ENCODE measurements around the gene VAMP7. TPM values are rescaled to one million over a fixed set of nuclear protein-coding genes. Genes with fewer than 3 reads are reported as not detected.
"Not testable (repeated sequence)": the region's sequence is repeated elsewhere in the genome, so short reads cannot be mapped to it uniquely, and the experiment has no call there.

Gene VAMP7, protein sequence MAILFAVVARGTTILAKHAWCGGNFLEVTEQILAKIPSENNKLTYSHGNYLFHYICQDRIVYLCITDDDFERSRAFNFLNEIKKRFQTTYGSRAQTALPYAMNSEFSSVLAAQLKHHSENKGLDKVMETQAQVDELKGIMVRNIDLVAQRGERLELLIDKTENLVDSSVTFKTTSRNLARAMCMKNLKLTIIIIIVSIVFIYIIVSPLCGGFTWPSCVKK
- total RNA-seq: 10 to 100 TPM; 31.5 to 35.9 TPM

DNA sequence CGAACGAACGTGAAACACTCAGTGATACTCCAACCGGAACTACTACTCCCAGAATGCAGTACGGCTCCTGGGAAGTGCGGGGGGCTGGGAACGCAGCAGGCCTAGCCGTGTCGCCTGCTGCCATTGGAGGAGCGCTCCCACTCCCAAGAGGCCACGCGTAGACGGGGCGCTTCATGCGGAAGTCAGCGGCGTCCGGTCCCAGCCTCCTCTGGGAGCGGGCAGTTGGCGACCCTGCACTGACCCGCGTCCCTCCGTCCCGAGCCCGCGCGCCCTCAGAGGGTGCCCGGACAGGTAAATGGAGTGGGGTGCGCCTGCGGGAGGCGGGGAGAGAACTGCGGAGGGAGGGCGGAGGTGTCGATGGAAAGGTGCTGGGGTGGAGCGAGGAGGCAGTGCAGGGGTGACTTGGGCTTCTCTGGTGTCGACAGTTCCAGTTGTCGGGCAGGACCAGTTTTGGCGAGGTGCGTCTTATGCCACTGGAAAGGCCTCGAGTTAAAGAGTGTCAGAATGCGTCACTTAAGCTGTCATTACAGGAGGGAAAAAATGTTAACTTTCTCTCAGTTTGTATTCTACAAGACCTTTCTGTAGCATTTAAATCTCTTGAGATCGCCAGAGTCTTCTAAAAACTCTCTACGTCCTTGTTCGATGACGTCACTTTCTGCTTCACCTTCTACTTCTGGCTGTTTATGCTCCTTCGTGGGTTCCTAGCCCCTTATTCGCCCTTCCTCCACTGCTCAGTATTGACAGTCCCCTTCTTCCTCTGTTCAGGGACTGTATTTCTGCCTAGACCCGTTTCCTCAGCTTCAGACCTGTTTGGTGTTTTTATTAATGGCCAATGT lies at the start of gene VAMP7:
TSS of gene VAMP7 (plus strand) at position 188 of the 836 bp plus-strand sequence. CDS start 8,122 bp downstream, outside the sequence.
- peaks cover 2% of the 10 kb centered on the region for H3K9me3 Mint-ChIP-seq
- DNase-seq: peak; percentile 86
- POLR2A ChIA-PET: no interaction called here
- CTCF ChIA-PET: no interaction called here
- peaks cover 21% of the 10 kb centered on the region for H3K4me1 Mint-ChIP-seq
- H3K27ac Mint-ChIP-seq: peak within 1 kb of the TSS; percentile 95
- peak within 1 kb of the TSS; percentile 89 for H3K4me3 Mint-ChIP-seq
- H3K27me3 Mint-ChIP-seq: no peaks in the 10 kb centered on the region
- peaks cover 6% of the 10 kb centered on the region for H3K36me3 Mint-ChIP-seq (ENCODE audit: low read depth)

DNA sequence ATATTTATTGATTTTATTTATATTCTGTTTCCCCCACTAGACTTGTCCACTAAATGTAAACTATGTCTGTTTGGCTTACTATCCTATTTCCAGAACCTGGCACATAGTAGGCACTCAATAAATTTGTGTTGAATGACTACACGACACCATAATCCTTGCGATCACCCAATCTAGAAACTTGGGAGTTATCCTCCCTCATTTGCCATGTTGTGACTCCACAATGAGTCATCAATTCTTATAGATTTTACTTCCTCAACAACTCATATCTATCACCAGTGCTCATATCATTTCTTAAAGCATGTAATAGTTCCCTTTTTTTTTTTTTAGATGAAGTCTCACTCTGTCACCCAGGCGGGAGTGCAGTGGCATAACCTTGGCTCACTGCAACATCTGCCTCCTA lies 39.9 kb upstream of the VAMP7 start:
- ChIA-PET POLR2A (no interaction called here), CTCF (no interaction called here)
- H3K36me3 Mint-ChIP-seq (ENCODE audit: low read depth): no peaks in the 10 kb centered on the region
- no peak overlapping the region for H3K27ac Mint-ChIP-seq
- H3K27me3 Mint-ChIP-seq: no peaks in the 10 kb centered on the region
- DNase-seq: no peak
- H3K4me1 Mint-ChIP-seq: no peaks in the 10 kb centered on the region
- H3K9me3 Mint-ChIP-seq: no peaks in the 10 kb centered on the region
- no peak overlapping the region for H3K4me3 Mint-ChIP-seq

DNA sequence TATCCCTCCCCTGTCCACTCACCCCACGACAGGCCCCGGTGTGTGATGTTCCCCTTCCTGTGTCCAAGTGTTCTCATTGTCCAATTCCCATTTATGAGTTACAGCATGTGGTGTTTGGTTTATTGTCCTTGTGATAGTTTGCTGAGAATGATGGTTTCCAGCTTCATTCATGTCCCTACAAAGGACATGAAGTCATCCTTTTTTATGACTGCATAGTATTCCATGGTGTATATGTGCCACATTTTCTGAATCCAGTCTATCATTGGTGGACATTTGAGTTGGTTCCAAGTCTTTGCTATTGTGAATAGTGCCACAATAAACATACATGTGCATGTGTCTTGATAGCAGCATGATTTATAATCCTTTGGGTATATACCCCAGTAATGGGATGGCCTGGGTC lies 29.4 kb upstream of the VAMP7 start:
- H3K4me1 Mint-ChIP-seq; H3K36me3 Mint-ChIP-seq (ENCODE audit: low read depth); DNase-seq; H3K4me3 Mint-ChIP-seq; H3K27me3 Mint-ChIP-seq; H3K9me3 Mint-ChIP-seq; H3K27ac Mint-ChIP-seq; CTCF ChIA-PET; POLR2A ChIA-PET: not testable (repeated sequence)

DNA sequence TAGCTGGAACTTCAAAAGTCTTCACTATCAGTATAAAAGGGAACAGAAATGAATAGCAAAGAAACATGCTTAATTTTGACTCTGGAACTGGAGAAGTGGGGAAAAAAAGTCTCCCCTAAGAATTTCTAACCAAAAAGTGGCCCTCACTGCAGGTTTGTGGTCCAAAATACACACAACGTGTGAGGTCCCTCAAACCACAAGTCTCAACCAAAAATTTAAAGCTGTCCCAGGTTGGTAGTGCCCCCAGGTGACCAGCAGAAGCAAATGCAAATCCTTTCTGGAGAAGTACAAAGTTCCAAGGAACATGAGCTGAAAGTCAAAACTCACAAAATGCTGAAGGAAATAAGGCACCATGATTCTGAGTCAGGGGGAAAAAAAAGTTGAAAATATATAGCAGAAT lies 23.6 kb upstream of the VAMP7 start:
- Mint-ChIP-seq H3K36me3 (ENCODE audit: low read depth) (no peaks in the 10 kb centered on the region), H3K9me3 (peaks cover 3% of the 10 kb centered on the region), H3K27me3 (no peaks in the 10 kb centered on the region), H3K27ac (no peak overlapping the region), H3K4me3 (no peak overlapping the region), H3K4me1 (no peaks in the 10 kb centered on the region)
- DNase-seq: no peak
- POLR2A ChIA-PET: no interaction called here
- CTCF ChIA-PET: no interaction called here

DNA sequence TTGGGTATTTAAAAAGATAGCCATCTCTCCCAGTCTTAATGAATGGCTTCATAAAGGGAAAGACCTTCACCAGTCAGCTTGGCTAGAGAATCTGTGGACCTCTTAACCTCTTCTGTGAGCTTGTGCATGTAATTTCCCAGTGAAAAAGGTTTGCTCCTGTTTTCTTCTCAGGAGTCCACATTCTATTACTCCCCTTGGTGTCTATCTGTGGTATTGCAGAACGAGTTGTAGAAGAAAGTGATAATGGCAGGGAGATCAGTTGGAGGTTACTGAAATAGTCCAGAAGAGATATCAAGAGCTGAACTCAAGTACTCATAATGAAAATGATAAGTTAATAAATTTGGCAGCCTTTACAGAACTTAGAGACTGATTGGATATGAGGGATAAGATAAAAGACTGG lies 16.5 kb upstream of the VAMP7 start:
- Mint-ChIP-seq H3K27me3 (no peaks in the 10 kb centered on the region), H3K36me3 (ENCODE audit: low read depth) (no peaks in the 10 kb centered on the region), H3K27ac (no peak overlapping the region), H3K4me1 (no peaks in the 10 kb centered on the region), H3K4me3 (no peak overlapping the region), H3K9me3 (peaks cover 5% of the 10 kb centered on the region)
- POLR2A ChIA-PET: no interaction called here
- CTCF ChIA-PET: no interaction called here
- DNase-seq: no peak

DNA sequence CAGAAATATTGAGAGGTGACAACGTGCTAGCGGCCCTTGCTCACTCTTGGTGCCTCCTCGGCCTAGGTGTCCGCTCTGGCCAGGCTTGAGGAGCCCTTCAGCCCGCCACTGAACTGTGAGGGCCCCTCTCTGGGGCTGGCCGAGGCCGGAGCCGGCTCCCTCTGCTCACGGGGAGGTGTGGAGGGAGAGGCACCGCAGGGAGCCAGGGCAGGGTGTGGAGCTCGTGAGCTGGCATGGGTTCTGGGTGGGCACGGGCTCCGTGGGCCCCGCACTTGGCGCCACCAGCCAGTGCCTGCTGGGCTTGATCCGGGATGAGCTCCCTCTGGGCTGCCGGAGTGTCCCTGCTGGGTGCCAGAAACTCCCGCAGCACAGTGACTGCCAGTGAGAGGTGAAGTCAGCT lies 16.0 kb upstream of the VAMP7 start:
- Mint-ChIP-seq H3K4me3 (no peak overlapping the region), H3K36me3 (ENCODE audit: low read depth) (no peaks in the 10 kb centered on the region), H3K27me3 (no peaks in the 10 kb centered on the region), H3K4me1 (no peaks in the 10 kb centered on the region), H3K27ac (no peak overlapping the region), H3K9me3 (peaks cover 5% of the 10 kb centered on the region)
- ChIA-PET POLR2A (no interaction called here), CTCF (no interaction called here)
- no peak for DNase-seq

DNA sequence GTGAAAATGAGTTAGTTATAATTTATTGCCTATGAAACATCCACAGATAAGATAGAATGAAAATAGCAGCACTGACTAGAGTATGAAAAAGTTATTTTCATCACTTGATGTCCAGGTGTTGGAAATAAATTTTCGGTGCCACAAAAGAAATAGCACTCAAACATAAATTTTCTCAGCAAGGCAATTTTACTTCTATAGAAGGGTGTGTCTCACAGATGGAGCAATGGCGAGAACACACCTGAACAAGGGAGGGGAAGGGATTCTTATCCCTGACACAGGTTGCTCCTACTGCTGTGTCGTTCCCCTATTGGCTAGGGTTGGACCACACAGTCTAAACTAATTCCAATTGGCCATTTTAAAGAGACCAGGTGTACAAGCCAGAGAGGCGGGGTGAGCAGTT lies 13.3 kb upstream of the VAMP7 start:
- H3K4me1 Mint-ChIP-seq: no peaks in the 10 kb centered on the region
- no peak overlapping the region for H3K27ac Mint-ChIP-seq

DNA sequence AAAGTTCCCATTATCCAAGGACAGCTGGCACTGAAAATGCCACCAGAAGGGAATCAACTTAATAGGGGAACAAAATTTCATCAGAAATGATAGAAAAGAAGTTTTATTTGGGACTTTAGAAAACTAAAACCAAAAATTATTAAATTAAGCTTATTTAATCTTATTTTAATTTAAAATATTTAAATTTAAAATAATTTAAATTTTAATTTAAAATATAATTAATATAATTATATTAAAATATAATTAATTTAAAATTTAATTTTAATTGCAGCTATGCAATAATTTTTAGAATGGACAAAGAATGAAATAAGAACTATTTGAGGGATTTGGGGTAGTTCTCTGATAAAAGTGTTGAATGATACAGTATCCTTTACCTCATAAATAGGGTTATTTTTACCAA lies 10.2 kb upstream of the VAMP7 start:
- CTCF ChIA-PET: no interaction called here
- Mint-ChIP-seq H3K4me1 (peaks cover 1% of the 10 kb centered on the region), H3K36me3 (ENCODE audit: low read depth) (no peaks in the 10 kb centered on the region), H3K27me3 (peaks cover 3% of the 10 kb centered on the region), H3K9me3 (peaks cover 10% of the 10 kb centered on the region), H3K4me3 (no peak overlapping the region), H3K27ac (no peak overlapping the region)
- POLR2A ChIA-PET: no interaction called here
- DNase-seq: no peak

More for the DNA sequence above, 13.3 kb upstream of the VAMP7 start:
- no peak overlapping the region for H3K4me3 Mint-ChIP-seq
- no peaks in the 10 kb centered on the region for H3K36me3 Mint-ChIP-seq (ENCODE audit: low read depth)
- POLR2A ChIA-PET: no interaction called here
- H3K9me3 Mint-ChIP-seq: peaks cover 7% of the 10 kb centered on the region
- H3K27me3 Mint-ChIP-seq: no peaks in the 10 kb centered on the region
- DNase-seq: no peak
- CTCF ChIA-PET: no interaction called here

DNA sequence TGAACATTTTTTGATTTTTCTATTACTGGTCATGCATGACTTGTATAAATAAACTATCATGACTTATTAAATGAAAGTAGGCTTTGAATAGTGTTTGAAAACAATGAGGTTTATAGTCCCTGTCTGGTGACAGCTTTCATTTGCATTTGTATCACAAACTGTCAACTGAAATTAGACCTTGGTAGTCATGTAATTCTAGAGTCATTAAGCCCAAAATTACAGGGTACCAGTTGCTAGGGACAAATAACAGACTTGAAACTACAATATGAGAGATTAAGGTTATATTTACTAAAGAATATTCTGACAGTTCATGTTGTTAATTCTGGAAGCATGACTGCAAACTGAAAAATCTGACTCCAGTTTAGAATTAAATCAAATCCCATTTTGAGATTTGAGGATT lies 9.2 kb upstream of the VAMP7 start:
- H3K4me3 Mint-ChIP-seq: no peak overlapping the region
- ChIA-PET POLR2A (no interaction called here), CTCF (no interaction called here)
- H3K9me3 Mint-ChIP-seq: peaks cover 10% of the 10 kb centered on the region
- DNase-seq: no peak
- H3K36me3 Mint-ChIP-seq (ENCODE audit: low read depth): no peaks in the 10 kb centered on the region
- H3K27ac Mint-ChIP-seq: no peak overlapping the region
- H3K4me1 Mint-ChIP-seq: peaks cover 1% of the 10 kb centered on the region
- H3K27me3 Mint-ChIP-seq: peaks cover 3% of the 10 kb centered on the region

DNA sequence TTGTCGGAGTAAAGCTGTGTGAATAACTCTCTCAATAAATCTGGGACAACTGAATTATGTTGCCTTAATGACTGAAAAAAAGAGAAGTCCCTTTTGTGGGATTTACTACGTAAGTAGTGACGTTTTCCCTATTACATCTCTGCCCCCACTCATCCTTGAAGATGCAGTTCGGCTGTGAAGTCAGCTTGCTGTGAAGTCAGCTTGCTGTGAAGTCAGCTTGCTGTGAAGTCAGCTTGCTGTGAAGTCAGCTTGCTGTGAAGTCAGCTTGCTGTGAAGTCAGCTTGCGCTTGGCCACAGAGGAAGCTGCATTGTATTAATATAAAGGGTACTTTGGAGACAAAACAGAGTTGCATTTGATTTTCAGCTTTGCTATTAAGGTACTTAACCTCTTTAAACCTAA lies 8.0 kb upstream of the VAMP7 start:
- ChIA-PET POLR2A (no interaction called here), CTCF (no interaction called here)
- Mint-ChIP-seq H3K36me3 (ENCODE audit: low read depth) (no peaks in the 10 kb centered on the region), H3K4me1 (peaks cover 1% of the 10 kb centered on the region), H3K9me3 (peaks cover 5% of the 10 kb centered on the region), H3K27me3 (peaks cover 3% of the 10 kb centered on the region), H3K4me3 (no peak overlapping the region), H3K27ac (no peak overlapping the region)
- no peak for DNase-seq

DNA sequence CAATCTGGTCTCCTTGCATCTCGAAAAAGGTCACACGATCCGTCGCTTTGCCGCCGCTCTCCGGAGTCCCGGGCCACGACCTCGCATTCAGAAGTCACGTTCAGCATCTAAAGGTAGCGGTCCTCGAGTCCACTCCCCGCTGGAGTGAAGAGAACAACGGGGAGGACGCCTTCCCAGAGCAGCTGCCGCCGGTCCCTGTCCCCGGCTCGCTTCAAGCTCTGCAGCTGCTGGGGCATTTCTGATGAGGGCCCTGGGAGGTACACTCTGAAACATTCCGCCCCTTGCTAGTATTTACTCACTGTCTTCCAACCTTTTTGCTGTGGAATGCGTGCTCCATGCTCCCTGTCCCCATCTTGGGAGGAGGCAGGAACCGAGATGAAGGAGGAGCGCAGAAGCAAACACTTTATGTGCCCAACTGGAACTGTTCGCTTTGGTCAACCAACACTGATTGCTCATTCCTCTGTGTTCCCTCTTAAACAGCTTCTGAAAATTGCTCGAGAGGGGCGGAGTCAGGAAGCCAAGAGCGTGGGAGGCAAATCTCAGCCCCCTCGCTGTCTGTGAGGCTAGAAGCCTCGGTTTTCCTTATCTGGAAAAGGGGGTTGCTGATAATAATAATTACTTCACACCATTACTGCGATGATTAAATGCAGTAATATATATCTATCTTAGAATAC lies 6.4 kb upstream of the VAMP7 start:
- Mint-ChIP-seq H3K4me3 (no peak overlapping the region), H3K27ac (no peak overlapping the region), H3K9me3 (peaks cover 4% of the 10 kb centered on the region), H3K36me3 (ENCODE audit: low read depth) (no peaks in the 10 kb centered on the region), H3K27me3 (peaks cover 3% of the 10 kb centered on the region), H3K4me1 (peaks cover 1% of the 10 kb centered on the region)
- ChIA-PET POLR2A (no interaction called here), CTCF (no interaction called here)
- no peak for DNase-seq

DNA sequence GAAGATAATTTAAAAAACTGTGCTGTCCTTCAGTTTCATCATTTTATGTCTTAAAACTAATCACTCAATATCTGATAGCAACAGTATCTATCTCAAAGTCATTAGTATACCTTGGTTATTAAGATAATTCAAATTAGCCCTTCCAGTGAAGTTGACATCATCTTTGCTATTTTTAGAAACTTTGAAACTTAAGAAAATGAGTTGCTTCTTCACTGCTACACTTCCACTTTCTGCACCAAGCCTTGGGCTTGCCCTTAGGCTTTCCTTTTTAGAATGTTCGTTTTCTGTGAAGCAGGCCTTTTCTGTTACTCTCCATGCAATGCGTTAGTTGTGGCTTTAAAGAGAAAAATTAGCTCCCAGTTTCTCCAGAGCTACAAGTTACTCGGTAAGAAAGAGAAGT lies 4.4 kb upstream of the VAMP7 start:
- H3K36me3 Mint-ChIP-seq (ENCODE audit: low read depth): no peaks in the 10 kb centered on the region
- H3K27me3 Mint-ChIP-seq: peaks cover 3% of the 10 kb centered on the region
- ChIA-PET CTCF (no interaction called here), POLR2A (no interaction called here)
- no peak overlapping the region for H3K4me3 Mint-ChIP-seq
- DNase-seq: no peak
- no peak overlapping the region for H3K27ac Mint-ChIP-seq
- peaks cover 7% of the 10 kb centered on the region for H3K9me3 Mint-ChIP-seq
- peaks cover 6% of the 10 kb centered on the region for H3K4me1 Mint-ChIP-seq

DNA sequence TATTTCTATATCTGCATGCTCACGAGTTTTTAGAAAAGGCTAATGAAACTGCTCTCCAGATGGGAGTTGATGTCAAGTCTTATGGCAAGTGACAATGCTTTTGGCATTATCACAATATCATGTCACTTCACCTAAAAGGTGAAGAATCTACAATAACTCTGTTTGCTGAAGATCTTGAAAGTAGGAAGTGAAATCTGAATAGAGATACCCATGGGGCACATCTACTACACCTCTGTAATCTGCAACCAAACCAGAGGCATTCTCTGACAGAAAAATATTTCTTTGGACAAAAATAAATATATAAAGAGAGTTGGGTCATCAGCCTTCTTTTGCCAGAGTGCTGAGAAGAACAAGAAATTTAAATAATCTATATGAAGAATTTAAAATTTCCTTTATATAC lies 3.9 kb upstream of the VAMP7 start:
- peaks cover 11% of the 10 kb centered on the region for H3K4me1 Mint-ChIP-seq
- ChIA-PET POLR2A (no interaction called here), CTCF (no interaction called here)
- no peak overlapping the region for H3K27ac Mint-ChIP-seq
- DNase-seq: no peak
- H3K27me3 Mint-ChIP-seq: peaks cover 3% of the 10 kb centered on the region
- H3K36me3 Mint-ChIP-seq (ENCODE audit: low read depth): no peaks in the 10 kb centered on the region
- H3K4me3 Mint-ChIP-seq: no peak overlapping the region
- peaks cover 7% of the 10 kb centered on the region for H3K9me3 Mint-ChIP-seq
